ENCODE data around the gene CDK2.
A peak's percentile ranks its signal among the peaks of the same experiment; 100 is the strongest.

The CDK2 gene

DNA sequence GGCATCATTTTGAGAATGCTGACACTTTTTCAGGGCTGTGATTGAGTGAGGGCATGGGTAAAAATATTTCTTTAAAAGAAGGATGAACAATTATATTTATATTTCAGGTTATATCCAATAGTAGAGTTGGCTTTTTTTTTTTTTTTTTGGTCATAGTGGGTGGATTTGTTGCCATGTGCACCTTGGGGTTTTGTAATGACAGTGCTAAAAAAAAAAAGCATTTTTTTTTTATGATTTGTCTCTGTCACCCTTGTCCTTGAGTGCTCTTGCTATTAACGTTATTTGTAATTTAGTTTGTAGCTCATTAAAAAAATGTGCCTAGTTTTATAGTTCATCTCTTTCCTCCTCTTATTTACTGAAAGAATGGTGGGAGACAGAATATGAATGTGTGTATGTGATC is 5.8 kb downstream of the CDK2 start:
- no peak for DNase-seq (ENCODE audit: low read depth, low spot score)
- H3K4me3 ChIP-seq (ENCODE audit: low read depth, low read length): peak overlapping the region; percentile 72
- CTCF ChIA-PET: interaction anchor here (1.0 to 1.2 kb wide), 2 partner anchors 17 to 23 kb away, joined by 3 to 4 read pairs; no protein-coding TSS in a partner anchor
- POLR2A ChIA-PET: no interaction called here
- TF ChIP-seq, protein P1, sequence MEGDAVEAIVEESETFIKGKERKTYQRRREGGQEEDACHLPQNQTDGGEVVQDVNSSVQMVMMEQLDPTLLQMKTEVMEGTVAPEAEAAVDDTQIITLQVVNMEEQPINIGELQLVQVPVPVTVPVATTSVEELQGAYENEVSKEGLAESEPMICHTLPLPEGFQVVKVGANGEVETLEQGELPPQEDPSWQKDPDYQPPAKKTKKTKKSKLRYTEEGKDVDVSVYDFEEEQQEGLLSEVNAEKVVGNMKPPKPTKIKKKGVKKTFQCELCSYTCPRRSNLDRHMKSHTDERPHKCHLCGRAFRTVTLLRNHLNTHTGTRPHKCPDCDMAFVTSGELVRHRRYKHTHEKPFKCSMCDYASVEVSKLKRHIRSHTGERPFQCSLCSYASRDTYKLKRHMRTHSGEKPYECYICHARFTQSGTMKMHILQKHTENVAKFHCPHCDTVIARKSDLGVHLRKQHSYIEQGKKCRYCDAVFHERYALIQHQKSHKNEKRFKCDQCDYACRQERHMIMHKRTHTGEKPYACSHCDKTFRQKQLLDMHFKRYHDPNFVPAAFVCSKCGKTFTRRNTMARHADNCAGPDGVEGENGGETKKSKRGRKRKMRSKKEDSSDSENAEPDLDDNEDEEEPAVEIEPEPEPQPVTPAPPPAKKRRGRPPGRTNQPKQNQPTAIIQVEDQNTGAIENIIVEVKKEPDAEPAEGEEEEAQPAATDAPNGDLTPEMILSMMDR (IDR thresholded peaks at IDR 0.05; ENCODE audit: insufficient read depth, low read length, missing control alignments): no peak

DNA sequence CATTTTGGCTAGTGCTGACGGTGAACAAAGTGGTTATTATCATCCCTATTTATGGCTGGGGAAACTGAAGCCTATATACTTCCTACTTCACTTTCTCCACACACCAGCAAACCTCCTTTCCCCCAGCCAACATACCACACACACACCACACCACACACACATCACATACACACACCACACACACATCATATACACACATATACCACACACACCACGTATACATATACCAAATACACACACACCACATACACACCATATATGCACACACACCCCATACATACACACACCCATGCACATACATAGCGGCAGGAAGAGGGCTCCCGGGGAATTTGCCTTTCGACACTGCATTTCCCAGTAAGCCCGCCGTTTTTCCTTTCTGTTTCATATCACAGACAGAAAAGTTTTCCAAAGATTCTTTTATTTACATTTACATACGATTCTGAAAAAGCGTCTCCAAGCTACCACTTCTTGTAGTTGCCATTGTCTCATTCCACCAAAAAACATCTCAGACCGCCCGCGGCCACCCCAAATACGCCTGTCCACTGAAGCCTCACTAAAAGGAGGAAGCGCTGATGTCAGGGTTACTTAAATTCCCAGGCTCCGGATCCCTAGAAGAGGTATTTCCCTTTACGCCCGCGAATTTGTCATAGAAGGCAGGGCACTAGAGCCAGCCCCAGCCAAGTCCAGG is 6.4 kb downstream of the CDK2 start:
- H3K4me3 ChIP-seq (ENCODE audit: low read depth, low read length): peak overlapping the region; percentile 72
- POLR2A ChIA-PET: interaction anchor here (0.6 to 2.2 kb wide), 17 partner anchors 10 to 1693 kb away, joined by 3 to 10 read pairs (median 5); partner anchors contain the start of genes CBX5, CD63, DNAJC14 and ORMDL2
- CTCF ChIA-PET: interaction anchor here (1.0 to 2.7 kb wide), 10 partner anchors 11 to 235 kb away, joined by 3 to 26 read pairs (median 4); partner anchors contain the start of gene SUOX
- TF ChIP-seq, protein P1 (IDR thresholded peaks at IDR 0.05; ENCODE audit: insufficient read depth, low read length, missing control alignments): no peak
- no peak for DNase-seq (ENCODE audit: low read depth, low spot score)

DNA sequence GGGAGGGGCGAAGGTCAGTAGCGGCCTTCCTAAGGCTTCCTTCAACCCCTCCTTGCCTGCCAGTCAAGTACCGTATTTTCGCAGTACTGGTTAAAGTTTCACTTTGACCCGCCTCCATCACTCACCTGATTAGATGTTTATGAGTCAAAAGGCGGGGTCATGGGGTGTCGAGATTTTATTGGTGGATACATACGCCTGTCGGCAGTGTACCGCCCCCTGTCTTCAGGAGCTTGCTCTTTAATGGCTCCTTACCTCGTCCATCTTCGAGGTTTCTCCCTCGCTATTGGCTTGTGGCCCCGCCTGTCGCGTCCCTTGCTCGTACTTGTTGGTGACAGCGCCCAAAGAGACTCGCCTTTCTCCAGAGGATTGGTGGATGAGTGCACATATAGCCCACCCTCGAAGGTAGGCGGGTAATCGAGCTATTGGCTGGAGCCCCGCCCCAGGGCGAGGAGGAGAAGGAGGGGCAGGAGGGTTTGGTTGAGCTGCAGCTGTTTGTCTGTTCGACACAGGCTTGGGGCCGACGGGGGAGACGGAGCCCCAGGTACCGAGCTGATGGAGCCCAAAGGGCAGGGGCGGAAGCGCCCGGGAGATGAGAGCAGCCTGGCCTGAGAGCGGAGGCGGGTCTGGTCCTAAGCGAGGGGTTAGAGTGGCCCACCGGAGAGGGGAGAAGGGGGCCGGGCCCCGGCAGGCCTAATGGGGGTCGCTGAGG is 7.1 kb downstream of the CDK2 start, which contains the start of gene RAB5B:
Gene RAB5B (plus strand): TSS at position 480 of the 709 bp plus-strand sequence. CDS start 12,883 bp downstream, outside the sequence.
- peak within 1 kb of the TSS; percentile 97 for H3K4me3 ChIP-seq (ENCODE audit: low read depth, low read length)
- peak; percentile 100 for DNase-seq (ENCODE audit: low read depth, low spot score)
- TF ChIP-seq, protein P1 (IDR thresholded peaks at IDR 0.05; ENCODE audit: insufficient read depth, low read length, missing control alignments): no peak
- ChIA-PET CTCF (interaction anchor here (1.0 to 2.7 kb wide), 13 partner anchors 10 to 258 kb away, joined by 3 to 26 read pairs (median 4); partner anchors contain the start of genes BLOC1S1, ORMDL2, SARNP and SUOX), POLR2A (interaction anchor here (0.6 to 2.2 kb wide), 25 partner anchors 9 to 1694 kb away, joined by 3 to 10 read pairs (median 4); partner anchors contain the start of genes CBX5, CD63, DNAJC14 and ORMDL2)

DNA sequence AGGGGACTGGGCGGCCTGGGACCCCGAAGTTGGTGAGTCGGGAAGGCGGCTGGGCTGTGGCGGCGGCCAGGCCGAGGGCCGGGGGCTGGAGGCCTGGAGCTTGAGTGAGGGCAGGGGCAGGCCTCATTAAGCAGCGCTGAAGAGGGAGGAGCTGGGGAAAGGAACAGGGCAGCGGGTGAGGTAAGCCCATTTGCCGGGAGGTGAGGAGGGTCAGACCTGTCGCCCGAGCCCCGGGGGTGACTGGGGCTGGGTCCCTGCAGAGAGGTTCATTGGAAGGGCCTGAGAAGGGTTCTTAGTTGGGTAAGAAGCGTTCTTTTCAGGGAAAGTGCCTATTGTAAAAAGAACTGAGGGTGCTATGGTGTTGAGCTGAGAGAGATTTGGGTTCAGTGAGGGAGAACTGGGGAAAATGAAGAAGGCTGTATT is 7.7 kb downstream of the CDK2 start:
- no peak for DNase-seq (ENCODE audit: low read depth, low spot score)

DNA sequence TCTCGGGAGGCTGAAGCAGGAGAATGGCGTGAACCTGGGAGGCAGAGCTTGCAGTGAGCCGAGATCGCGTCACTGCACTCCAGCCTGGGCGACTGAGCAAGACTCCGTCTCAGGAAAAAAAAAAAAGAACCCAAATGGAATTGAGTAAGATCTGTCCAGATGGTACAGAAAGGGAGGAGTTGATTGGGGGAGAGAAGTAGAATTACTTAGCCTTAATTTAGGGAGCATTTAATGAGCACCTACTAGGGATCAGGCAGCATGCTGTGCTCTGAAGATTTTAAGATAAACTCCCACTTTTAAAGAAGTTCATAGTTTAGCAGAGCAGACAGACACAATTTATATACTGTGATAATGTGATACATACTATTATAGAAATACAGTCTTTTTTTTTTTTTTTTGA is 11.8 kb downstream of the CDK2 start:
- TF ChIP-seq, protein P1 (IDR thresholded peaks at IDR 0.05; ENCODE audit: insufficient read depth, low read length, missing control alignments): no peak
- CTCF ChIA-PET: interaction anchor here (1.2 to 12.3 kb wide), 2 partner anchors 18 to 39 kb away, joined by 6 to 213 read pairs; partner anchors contain the start of gene SUOX
- POLR2A ChIA-PET: no interaction called here
- no peak for DNase-seq (ENCODE audit: low read depth, low spot score)
- H3K4me3 ChIP-seq (ENCODE audit: low read depth, low read length): no peak overlapping the region

More for the DNA sequence above, 7.7 kb downstream of the CDK2 start:
- peak overlapping the region; percentile 97 for H3K4me3 ChIP-seq (ENCODE audit: low read depth, low read length)
- TF ChIP-seq, protein P1 (IDR thresholded peaks at IDR 0.05; ENCODE audit: insufficient read depth, low read length, missing control alignments): no peak
- ChIA-PET POLR2A (interaction anchor here (0.6 to 2.2 kb wide), 19 partner anchors 8 to 1563 kb away, joined by 3 to 10 read pairs (median 4); partner anchors contain the start of genes CD63, DNAJC14, ORMDL2 and SARNP), CTCF (interaction anchor here (1.0 to 2.7 kb wide), 13 partner anchors 9 to 258 kb away, joined by 3 to 26 read pairs (median 4); partner anchors contain the start of genes BLOC1S1, ORMDL2, SARNP and SUOX)

All from AG04449 (cell line).